NCI-H2227 treated with DMSO at 0.1 percent for 48 hours (cell line): ENCODE results near the gene C1QTNF3.
"Not testable (repeated sequence)": the region's sequence is repeated elsewhere in the genome, so short reads cannot be mapped to it uniquely, and the experiment has no call there.

ENCODE experiments used
- DNase-seq: peaks from one replicate; lab custom pipeline; 2025; lab: John Stamatoyannopoulos, UW

The C1QTNF3 gene

DNA sequence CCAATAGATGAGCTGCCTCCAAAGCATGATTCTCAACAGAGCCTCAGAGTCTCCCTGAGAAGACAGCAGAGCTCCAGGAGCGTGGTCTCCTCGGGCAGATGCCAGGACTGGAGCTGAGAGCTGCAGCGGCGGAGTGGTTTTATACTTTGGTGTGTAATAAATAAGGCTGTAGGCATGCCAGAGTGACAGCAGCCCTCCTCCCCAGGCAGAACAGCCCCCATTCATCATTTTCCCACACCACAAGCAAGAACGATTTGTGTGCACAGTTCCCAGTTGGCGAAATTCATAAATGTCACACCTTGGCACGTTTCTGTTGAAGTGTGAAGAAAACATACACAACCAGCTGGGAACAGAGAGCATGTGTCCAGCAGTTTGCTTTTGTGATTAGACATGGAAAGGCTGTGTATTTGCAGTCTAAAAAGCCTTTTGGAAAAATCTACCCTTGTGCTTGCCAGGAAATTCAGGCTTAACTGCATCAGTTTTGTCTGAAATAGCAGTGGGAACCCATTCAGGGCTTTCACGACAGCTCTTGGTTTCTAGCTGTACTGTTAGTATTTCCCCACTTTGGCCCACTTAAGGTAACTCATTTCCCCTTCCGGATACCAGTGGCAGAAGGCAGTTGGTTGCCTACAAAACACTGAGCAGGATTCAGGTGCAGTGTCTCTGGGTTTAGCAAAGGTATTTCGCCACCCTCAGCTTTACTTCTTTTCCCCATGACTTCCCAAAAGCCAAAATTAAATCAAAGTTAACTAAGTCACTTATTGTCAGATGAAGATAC, at the start of gene C1QTNF3:
Gene C1QTNF3, minus strand, starts transcription at position 115 of the 778 bp plus-strand sequence. Its CDS starts 88 bp downstream, at position 27.
- DNase-seq = no peak

DNA sequence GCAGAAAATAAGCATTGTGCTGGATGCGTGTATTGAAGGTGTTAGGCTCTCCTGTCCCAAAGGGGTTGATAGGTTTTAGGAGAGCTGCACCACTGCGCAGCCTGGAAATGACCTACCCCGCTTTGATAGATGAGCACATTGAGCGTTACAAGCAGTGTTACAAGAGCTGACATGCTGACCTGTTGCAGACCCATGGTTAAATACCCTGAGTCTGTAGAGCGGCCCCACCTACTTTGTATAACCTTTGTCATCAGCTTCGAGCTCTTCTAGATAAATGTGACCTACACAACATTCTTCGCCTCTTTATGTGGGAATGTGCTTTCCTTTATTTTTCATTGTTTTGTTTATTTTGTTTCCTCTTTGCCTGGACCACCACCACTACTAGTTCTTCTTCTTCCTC, 48.0 kb upstream of the C1QTNF3 start:
- DNase-seq = not testable (repeated sequence)

GRCh38 chr5:34089802-34090201, 46.8 kb upstream of the C1QTNF3 start:
- DNase-seq = not testable (repeated sequence)

DNA sequence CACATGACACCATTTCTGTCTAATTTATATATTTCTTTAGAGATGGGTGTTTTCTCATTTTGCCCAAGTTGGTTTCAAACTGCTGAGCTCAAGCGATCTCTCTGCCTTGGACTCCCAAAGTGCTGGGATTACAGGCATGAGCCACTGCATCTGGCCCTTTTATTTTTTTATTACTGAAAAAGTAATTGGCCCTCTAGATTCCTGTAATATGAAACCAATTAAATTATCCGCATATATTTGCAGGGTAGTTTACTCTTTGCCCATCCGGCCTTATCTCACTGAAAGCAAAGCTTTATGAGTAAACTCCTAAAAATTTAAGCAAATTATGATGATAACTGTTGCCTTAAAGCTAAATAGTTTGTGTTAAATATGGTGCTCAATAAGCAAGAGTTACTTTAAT, 44.7 kb upstream of the C1QTNF3 start:
- not testable (repeated sequence) for DNase-seq

GRCh38 chr5:34083898-34084297, 40.9 kb upstream of the C1QTNF3 start:
- DNase-seq = not testable (repeated sequence)

GRCh38 chr5:34079505-34079904, 36.5 kb upstream of the C1QTNF3 start:
- not testable (repeated sequence) for DNase-seq

- not testable (repeated sequence) for DNase-seq
Observed at GRCh38 chr5:34077636-34078035, 34.6 kb upstream of the C1QTNF3 start.

DNA sequence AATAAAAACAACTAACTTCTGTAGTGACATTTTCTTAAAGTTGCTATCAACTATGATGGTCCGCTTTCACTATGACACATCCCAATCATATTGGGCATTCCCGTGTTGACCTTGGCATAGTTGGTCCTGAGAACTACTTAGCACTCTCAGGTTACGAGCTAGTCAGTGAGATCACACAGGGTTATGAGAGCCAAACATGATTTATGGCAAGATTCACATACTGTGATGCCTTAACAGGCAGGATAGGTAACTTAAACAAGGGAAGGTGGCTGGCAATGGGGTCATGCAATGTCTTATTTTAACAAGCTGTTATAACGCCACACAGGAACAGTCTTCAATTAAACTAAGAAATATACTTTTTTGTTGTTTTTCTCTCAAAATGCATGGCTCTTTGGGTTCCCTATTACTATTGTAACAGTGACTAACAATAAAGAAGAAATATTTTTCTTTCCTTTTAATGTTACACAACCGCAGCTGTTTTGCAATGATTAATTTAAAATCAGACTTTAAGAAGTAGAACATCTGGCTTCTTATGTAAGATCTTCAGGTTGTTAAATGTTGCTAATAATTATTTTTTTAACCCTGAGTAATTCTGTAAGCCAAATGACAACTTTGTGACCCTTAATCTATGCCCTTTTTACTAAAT, 33.8 kb upstream of the C1QTNF3 start:
- not testable (repeated sequence) for DNase-seq

GRCh38 chr5:34074472-34074871, 31.5 kb upstream of the C1QTNF3 start:
- DNase-seq = not testable (repeated sequence)

DNA sequence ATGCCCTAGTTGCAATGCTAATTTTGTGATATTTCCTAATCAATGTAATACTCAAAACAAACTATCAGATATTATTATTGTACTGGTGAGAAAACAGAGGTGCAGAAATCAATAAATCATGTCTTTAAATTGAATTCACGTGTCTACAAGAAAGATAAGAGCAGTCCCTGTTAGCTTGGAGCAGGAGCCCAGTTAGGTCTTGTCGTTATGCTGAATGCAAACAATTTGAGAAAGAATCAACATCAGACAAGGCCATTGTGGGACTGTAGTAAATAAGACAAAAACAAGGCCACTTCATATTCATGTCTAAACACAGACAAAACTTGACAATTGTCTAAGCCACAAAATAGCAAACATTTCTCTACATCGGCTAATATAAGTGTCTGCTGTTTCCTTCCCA, 31.1 kb upstream of the C1QTNF3 start:
- not testable (repeated sequence) for DNase-seq

DNA sequence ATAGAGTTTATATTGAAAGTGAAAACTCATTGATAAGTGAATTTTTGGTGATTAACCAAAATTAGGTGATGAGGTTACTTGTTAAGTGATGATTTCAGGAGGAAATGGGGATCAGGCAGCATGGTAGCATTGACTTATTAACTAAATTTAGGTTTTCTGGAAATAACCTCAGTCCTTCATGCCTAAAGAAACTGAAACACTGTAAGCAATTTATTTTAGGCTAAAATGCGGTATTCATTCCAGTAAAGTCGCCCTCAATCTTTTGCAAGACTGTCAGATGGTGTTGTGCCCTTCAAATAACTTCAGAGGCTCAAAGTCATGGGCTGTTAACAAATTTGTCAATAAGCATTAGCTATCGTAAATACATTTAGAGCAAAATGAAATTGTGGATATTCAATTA, 27.6 kb upstream of the C1QTNF3 start:
- DNase-seq = not testable (repeated sequence)

DNA sequence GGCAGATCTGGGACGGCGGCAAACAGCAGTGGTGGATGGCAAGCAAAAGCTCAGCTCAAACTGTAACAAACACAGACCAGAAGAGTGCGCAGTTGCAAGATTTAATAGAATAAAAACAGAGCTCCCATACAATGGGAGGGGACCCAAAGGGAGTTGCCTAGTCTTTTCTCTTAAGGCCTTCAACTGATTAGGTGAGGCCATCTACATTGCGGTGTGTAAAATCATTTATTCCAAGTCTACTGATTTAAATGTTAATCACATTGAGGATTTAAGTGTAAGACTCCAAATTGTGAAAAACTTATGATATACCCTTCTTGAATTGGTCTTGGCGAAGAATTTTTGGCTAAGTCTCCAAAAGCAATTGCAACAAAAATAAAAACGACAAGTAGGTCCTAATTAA, 21.6 kb upstream of the C1QTNF3 start:
- DNase-seq = no peak

DNA sequence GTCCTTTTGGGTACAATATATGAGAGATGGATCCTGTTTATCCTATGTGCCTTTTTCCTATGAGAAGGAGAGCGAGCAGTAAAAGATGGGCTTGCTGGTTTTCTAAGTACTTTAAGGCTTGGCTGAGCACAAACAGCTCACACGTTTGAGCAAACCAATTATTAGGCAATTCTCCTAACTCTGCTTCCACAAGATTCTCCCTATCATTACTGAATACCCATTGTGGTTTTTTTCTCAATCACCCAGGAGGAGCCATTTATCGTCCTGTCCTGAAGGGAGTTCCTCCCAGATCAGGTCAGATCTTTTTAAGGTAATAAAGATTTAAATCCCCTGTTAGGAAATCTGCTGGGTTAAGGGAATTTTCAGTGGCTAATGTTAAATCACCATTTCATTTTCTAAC, 19.4 kb upstream of the C1QTNF3 start:
- peak; percentile 83 for DNase-seq

DNA sequence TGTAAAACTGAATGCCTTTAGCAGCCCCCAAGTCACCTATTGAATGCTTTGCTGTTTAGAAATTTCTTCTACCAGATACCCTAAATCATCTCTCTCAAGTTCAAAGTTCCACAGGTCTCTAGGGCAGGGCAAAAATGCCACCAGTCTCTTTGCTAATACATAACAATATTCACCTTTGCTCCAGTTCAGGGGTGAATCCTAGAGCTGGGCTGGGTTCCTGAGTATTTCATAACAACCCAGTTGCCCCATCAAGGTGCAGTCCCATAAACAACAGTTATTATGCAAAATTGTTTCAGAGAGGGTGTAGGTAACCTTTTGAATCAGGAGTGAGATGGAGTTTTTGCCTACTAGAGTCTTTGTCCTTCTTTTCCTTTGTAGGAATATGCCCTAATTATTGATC, 19.0 kb upstream of the C1QTNF3 start:
- no peak for DNase-seq

DNA sequence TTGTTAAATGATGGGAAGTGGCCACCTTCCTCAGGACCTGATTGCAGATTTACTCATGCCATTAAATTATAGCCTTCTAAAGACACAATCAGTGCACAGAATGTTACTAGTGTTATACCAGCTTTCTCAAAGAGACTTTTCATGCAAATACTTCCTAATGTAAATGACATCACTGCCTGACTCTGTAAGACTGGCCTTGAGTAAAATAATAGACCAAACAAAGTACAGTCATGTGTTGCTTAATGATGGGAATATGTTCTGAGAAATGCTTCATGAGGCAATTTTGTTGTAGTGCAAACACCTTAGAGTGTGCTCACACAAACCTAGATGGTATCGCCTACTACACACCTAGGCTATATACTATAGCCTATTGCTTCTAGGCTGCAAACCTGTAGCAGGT, 17.0 kb upstream of the C1QTNF3 start:
- DNase-seq = no peak

- no peak for DNase-seq
Observed at GRCh38 chr5:34058532-34058931, 15.5 kb upstream of the C1QTNF3 start.

- DNase-seq = no peak
Observed at GRCh38 chr5:34057569-34057968, 14.6 kb upstream of the C1QTNF3 start.

DNA sequence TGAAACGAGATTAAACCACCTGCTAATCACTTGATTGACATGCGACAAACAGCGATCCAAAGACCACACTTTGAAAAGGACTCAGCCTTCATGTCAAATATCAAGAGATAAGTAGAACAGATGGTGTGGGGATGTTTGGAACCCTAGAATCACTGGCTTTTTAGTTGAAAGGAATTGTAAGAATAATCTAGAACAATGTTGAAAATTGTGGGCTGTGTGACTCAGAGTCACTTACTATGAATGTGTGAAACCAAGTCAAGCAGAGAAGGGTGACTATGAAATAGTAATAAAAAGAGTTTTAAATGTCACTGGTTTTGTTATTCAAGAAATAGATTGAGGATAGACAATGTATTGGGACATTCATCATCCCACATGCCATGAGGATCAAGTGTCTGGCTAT, 14.1 kb upstream of the C1QTNF3 start:
- DNase-seq = no peak

DNA sequence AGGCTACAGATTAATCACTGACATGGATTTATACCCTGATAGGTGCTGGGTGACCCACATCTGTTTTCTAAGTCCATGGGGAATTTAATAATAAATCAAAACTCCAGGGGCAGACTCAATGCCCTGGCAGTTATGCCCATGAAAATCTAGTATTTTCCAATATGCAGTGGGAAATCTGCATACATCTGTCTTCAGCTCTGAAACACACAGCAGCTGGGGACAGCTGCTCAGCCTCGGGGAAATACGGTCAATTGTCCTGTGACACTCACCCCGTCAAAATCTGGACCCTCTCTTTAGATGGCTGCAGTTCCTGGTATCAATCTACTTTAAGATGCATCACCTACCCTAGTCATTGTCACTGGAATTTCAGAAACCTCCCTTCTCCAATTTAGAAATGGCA, 12.7 kb upstream of the C1QTNF3 start:
- no peak for DNase-seq

DNA sequence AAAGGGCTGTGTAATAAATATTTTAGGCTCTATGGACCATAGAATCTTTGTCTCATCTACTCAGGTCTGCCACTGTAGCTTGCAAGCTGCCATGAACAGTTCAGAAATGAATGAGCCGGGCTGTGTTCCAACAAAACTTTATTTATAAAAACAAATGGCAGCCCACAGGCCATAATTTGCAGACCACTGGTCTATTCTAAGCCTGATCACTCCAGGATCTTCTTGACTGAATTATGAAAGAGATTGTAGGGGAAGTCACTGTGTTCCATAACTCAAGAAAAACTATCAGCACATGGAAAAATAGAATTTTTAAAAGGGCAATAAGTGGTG, 11.4 kb upstream of the C1QTNF3 start:
- DNase-seq = no peak

- DNase-seq = no peak
Observed at GRCh38 chr5:34053571-34054399, 10.8 kb upstream of the C1QTNF3 start.

GRCh38 chr5:34053133-34053532, 10.1 kb upstream of the C1QTNF3 start:
- DNase-seq = peak; percentile 32
